K562 (cell line): ENCODE measurements around the gene OR8B4. TPM values are rescaled to one million over a fixed set of nuclear protein-coding genes. Genes with fewer than 3 reads are reported as not detected.
"Not testable (repeated sequence)": the region's sequence is repeated elsewhere in the genome, so short reads cannot be mapped to it uniquely, and the experiment has no call there.

Experiments used
- ATAC-seq: fragments of 200-7000 bp; cut with Tn5 transposase; 3 replicates; pipeline ENCODE4 v1.9.1; 2020; ENCODE audit warnings: moderate library complexity
- BruUV-seq: library from RNA; stranded (reverse); fragments of 400-500 nt; replicated peaks from 2 replicates; lab custom pipeline; 2021; lab: Mats Ljungman, UMichigan
- CTCF ChIA-PET: fragments of 300-600 bp; formaldehyde crosslinking; extraction: SDS; loops from one replicate; lab custom pipeline; 2021; ENCODE audit warnings: low intra/inter-chr PET ratio; lab: Yijun Ruan, JAX
- POLR2A ChIA-PET: fragments of 300-600, 350-650 bp; sonication (Branson Sonifier 250); formaldehyde crosslinking; extraction: SDS; loops from one replicate; lab custom pipeline; 2021; ENCODE audit warnings: antibody characterized with exemption, inconsistent platforms; lab: Yijun Ruan, JAX
- DNase-seq, 4 experiments: peaks; one replicate each; pipeline versions ENCODE4 v3.0.0 to v3.0.0-alpha.2; 2011 to 2018; ENCODE audit warnings: low spot score in 3 of 4, mixed read lengths in 3 of 4; ENCODE audit errors: extremely low read depth in 1 of 4
- FAIRE-seq: peaks from 2 replicates; lab custom pipeline; 2011; peaks lifted over from hg19 to GRCh38; lab: Jason Lieb, UNC
- H2AFZ ChIP-seq: 2 replicates; pipeline ENCODE4 v1.6.0; 2011; ENCODE audit warnings: low read depth, low read length, control low read depth, inconsistent platforms
- H3K27ac ChIP-seq: fragments of 200-600 bp; 3 replicates; pipeline ENCODE4 v1.8.0; 2011; ENCODE audit warnings: low read depth, mild to moderate bottlenecking, control low read depth, inconsistent platforms, low read length, moderate library complexity, mixed read lengths; ENCODE audit errors: extremely low read depth
- H3K27me3 ChIP-seq, 2 experiments: fragments of 300-600 bp in 1 of 2; 2 replicates in 1 of 2; 3 replicates in 1 of 2; pipeline versions ENCODE4 v1.6.0 to v1.8.0; 2011; ENCODE audit warnings: inconsistent platforms in 2 of 2, low read length in 2 of 2, mild to moderate bottlenecking in 1 of 2, mixed read lengths in 1 of 2, moderate library complexity in 1 of 2; ENCODE audit not compliant: control insufficient read depth in 2 of 2, insufficient read depth in 2 of 2
- H3K36me3 ChIP-seq: fragments of 300-600 bp; 3 replicates; pipeline ENCODE4 v1.8.0; 2011; ENCODE audit warnings: mild to moderate bottlenecking, low read length, inconsistent platforms; ENCODE audit not compliant: control insufficient read depth, insufficient read depth
- H3K4me1 ChIP-seq, 2 experiments: fragments of 200-600 bp in 1 of 2; replicated peaks in 1 of 2; 2 replicates in 1 of 2; 3 replicates in 1 of 2; pipeline versions ENCODE4 v1.5.1 to v1.8.0; 2011; ENCODE audit warnings: inconsistent platforms in 2 of 2, low read length in 2 of 2, mild to moderate bottlenecking in 1 of 2, mixed read lengths in 1 of 2, moderate library complexity in 1 of 2; ENCODE audit not compliant: control insufficient read depth in 2 of 2, insufficient read depth in 2 of 2
- H3K4me2 ChIP-seq: 2 replicates; pipeline ENCODE4 v1.6.1; 2011; ENCODE audit warnings: low read length, control low read depth, inconsistent platforms, mixed read lengths; ENCODE audit not compliant: insufficient read depth
- H3K4me3 ChIP-seq: fragments of 200-600 bp; sonication (generic), shearing (Covaris generic); 2 replicates; pipeline ENCODE4 v1.5.1; 2016; ENCODE audit warnings: control low read depth, inconsistent platforms
- H3K79me2 ChIP-seq: fragments of 200-600 bp; 3 replicates; pipeline ENCODE4 v1.8.0; 2011; ENCODE audit warnings: low read length, inconsistent platforms; ENCODE audit not compliant: control insufficient read depth, insufficient read depth
- H3K9ac ChIP-seq, 2 experiments: 2 replicates each; pipeline versions ENCODE4 v1.6.0 to v1.6.1; 2011; ENCODE audit warnings: low read depth in 2 of 2, low read length in 2 of 2, control low read depth in 1 of 2, inconsistent platforms in 1 of 2, mild to moderate bottlenecking in 1 of 2, mixed read lengths in 1 of 2; ENCODE audit not compliant: insufficient read depth in 1 of 2
- H3K9me1 ChIP-seq: one replicate; pipeline ENCODE4 v1.6.0; 2011; ENCODE audit warnings: inconsistent platforms, mild to moderate bottlenecking, low read length, moderate library complexity; ENCODE audit not compliant: control insufficient read depth, insufficient read depth
- H3K9me3 ChIP-seq: replicated peaks from 2 replicates; pipeline ENCODE4 v1.5.1; 2011; ENCODE audit warnings: low read depth, low read length, inconsistent platforms; ENCODE audit not compliant: control insufficient read depth, insufficient read depth
- H4K20me1 ChIP-seq: replicated peaks from 2 replicates; pipeline ENCODE4 v1.6.1; 2011; ENCODE audit warnings: low read length, inconsistent platforms, mixed read lengths; ENCODE audit not compliant: control insufficient read depth, insufficient read depth
- KAT2B ChIP-seq: IDR thresholded peaks from one replicate; pipeline ENCODE4 v1.6.1; 2012; ENCODE audit warnings: low read depth, mild to moderate bottlenecking, control low read depth, inconsistent platforms, low read length, moderate library complexity
- L3MBTL2 ChIP-seq: fragments of 450-650 bp; IDR thresholded peaks from 2 replicates; pipeline ENCODE4 v1.6.1; 2016; ENCODE audit warnings: mild to moderate bottlenecking, moderate library complexity
- LEF1 ChIP-seq: fragments of 450-650 bp; IDR thresholded peaks from 2 replicates; pipeline ENCODE4 v1.6.1; 2016; ENCODE audit warnings: mild to moderate bottlenecking
- MAFF ChIP-seq: IDR thresholded peaks from 2 replicates; pipeline ENCODE4 v1.6.1; 2012; ENCODE audit warnings: low read length, improper control_type of control experiment
- MAFG ChIP-seq: fragments of 450-650 bp; conservative IDR thresholded peaks from 2 replicates; pipeline ENCODE4 v1.6.1; 2016; ENCODE audit warnings: missing genetic modification characterization, missing compliant biosample characterization
- MAFK ChIP-seq: IDR thresholded peaks from 2 replicates; pipeline ENCODE4 v1.6.1; 2011; ENCODE audit warnings: low read length, improper control_type of control experiment
- MTA3 ChIP-seq: fragments of 450-650 bp; formaldehyde crosslinking; IDR thresholded peaks from 2 replicates; pipeline ENCODE4 v1.6.1; 2017; ENCODE audit warnings: mild to moderate bottlenecking, borderline replicate concordance
- NFE2 ChIP-seq: IDR thresholded peaks from 2 replicates; pipeline ENCODE4 v1.6.1; 2014; ENCODE audit warnings: antibody characterized with exemption, low read depth
- ZNF561 ChIP-seq: fragments of 450-650 bp; formaldehyde crosslinking; conservative IDR thresholded peaks from 2 replicates; pipeline ENCODE4 v1.4.0; 2020; ENCODE audit warnings: mild to moderate bottlenecking, moderate library complexity
- WGBS: fragments of 100-300 bp; shearing (Covaris generic); methylation state at CpG from one replicate; pipeline ENCODE4 v1.1.6; 2016; ENCODE audit warnings: low coverage, mixed read lengths; ENCODE audit not compliant: insufficient coverage; ENCODE audit errors: missing lambda C conversion rate; 5-methylcytosine and 5-hydroxymethylcytosine counted together
- in situ Hi-C: fragments of 300-500 bp; cut with MboI; formaldehyde crosslinking; loops from 4 replicates; pipeline ENCODE4 v1.15.0; 2018; ENCODE audit warnings: inconsistent platforms, mixed read lengths
- intact Hi-C: fragments of 100-400 bp; cut with micrococcal nuclease; formaldehyde crosslinking; loops from 2 replicates; pipeline ENCODE4 v1.14.2; 2022
- polyA plus RNA-seq, 8 experiments: library from polyadenylated mRNA; depleted of rRNA in 4 of 8; stranded (reverse) in 5 of 8; unstranded in 3 of 8; fragments of >200 nt; fragmentation: Nextera tagmentation in 2 of 8; fragmentation: Illumina TruSeq in 1 of 8; extraction: Ambion mirVana in 2 of 8; extraction: Trizol in 1 of 8; gene quantifications; 2 replicates each; pipeline versions ENCODE4 v1.2.1 to v1.2.3, GENCODE V29; 2011 to 2014; ENCODE audit warnings: inconsistent platforms in 1 of 8, missing spikeins in 1 of 8
- total RNA-seq, 7 experiments: library from RNA; depleted of rRNA in 6 of 7; stranded (reverse); fragments of >200 nt in 6 of 7; fragmentation: Illumina TruSeq in 2 of 7; extraction: Trizol in 2 of 7; gene quantifications; 2 replicates each; pipeline versions ENCODE4 v1.2.1 to v1.2.3, GENCODE V29; 2011 to 2021; ENCODE audit warnings: low replicate concordance in 1 of 7
- TF ChIP-seq, protein P1 (sequence below): sonication (generic); formaldehyde crosslinking; IDR thresholded peaks from 2 replicates; pipeline ENCODE4 v1.4.0; 2020; ENCODE audit warnings: mild to moderate bottlenecking, missing genetic modification reagents

OR8B4 gene
- total and polyA plus RNA-seq, 9 of the 15 experiments (the other 6 are each of a cell fraction or from before 2014, with no cell fraction given) = not detected

DNA sequence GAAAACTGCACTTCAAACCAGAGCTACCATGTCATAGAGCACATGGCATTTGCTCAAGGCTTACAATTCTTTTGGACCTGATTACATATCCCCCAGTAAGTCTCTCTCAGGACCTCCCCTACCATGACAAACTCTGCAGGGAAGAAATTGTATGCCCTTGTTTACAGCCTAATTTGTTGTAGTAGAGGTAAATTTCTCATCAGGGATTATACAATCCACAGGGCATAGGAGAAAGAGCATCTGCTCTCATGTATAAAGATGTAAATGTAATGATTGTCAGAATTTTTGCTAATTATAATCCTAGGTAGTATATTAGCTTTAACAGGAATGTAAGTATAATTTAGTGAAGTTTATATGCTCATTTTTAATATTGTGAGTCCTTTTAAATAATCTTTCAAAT is 25.7 kb downstream of the OR8B4 start, which contains the start of gene OR8B3 (continued):
- TF ChIP-seq KAT2B (no peak), L3MBTL2 (no peak), ZNF561 (CRISPR knock-in tag) (no peak), MTA3 (no peak), LEF1 (no peak)
- TF ChIP-seq, protein P1, sequence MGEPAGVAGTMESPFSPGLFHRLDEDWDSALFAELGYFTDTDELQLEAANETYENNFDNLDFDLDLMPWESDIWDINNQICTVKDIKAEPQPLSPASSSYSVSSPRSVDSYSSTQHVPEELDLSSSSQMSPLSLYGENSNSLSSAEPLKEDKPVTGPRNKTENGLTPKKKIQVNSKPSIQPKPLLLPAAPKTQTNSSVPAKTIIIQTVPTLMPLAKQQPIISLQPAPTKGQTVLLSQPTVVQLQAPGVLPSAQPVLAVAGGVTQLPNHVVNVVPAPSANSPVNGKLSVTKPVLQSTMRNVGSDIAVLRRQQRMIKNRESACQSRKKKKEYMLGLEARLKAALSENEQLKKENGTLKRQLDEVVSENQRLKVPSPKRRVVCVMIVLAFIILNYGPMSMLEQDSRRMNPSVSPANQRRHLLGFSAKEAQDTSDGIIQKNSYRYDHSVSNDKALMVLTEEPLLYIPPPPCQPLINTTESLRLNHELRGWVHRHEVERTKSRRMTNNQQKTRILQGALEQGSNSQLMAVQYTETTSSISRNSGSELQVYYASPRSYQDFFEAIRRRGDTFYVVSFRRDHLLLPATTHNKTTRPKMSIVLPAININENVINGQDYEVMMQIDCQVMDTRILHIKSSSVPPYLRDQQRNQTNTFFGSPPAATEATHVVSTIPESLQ (CRISPR knock-in tag) = no peak
- TF ChIP-seq, all 486 proteins: peak for 0

DNA sequence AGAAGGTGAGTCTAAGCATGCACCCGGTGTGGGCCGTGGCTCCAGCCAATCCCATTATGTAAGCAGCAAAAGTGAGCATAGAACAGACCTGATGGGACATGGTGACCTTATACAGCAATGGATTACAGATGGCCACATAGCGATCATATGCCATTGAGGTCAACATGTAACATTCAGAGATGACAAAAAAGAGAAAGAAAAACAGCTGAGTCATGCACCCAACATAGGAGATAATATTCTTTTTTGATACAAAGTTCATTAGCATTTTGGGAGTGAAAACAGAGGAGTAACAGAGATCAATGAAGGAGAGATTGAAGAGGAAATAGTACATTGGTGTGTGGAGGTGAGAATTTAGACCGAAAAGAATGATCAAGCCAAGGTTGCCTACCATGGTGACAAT is 27.8 kb downstream of the OR8B4 start:
- H4K20me1 ChIP-seq, H3K79me2 ChIP-seq, DNase-seq, H3K4me1 ChIP-seq, in situ Hi-C loops, H3K4me2 ChIP-seq, intact Hi-C loops, CTCF ChIA-PET, H3K36me3 ChIP-seq, POLR2A ChIA-PET, H3K27ac ChIP-seq, H3K4me3 ChIP-seq, H3K9me1 ChIP-seq, H3K27me3 ChIP-seq, H3K9me3 ChIP-seq, BruUV-seq, H3K9ac ChIP-seq, H2AFZ ChIP-seq: not testable (repeated sequence)
- 44% methylated on average over 2 of the region's 4 CpGs for WGBS
- peak; percentile 73 for FAIRE-seq
- TF ChIP-seq NFE2 (peak; percentile 74), MAFF (peak; percentile 71; the same call in 1 of the 2 replicates), MAFK (peak; percentile 66; the same call in 1 of the 2 replicates), MAFG (tag) (peak; percentile 39; the same call in 1 of the 2 replicates)
- peak; percentile 58 for ATAC-seq
